Stimulated activated effector memory CD8-positive, alpha-beta T cell treated with anti-CD3 and anti-CD28 coated beads, Interleukin-12 subunit alpha, Interleukin-12 subunit beta, amount 100 ng/mL, for 72 hours (primary cell): Measurements from ENCODE around the gene ARHGEF12.
A peak's percentile ranks its signal among the peaks of the same experiment; 100 is the strongest.

Experiments
- ATAC-seq: fragments of 150-1000 bp; cut with Tn5 transposase; 2 replicates; pipeline ENCODE4 v1.10.0; 2021
- DNase-seq, 2 donors: peaks; one replicate each; pipeline ENCODE4 v3.0.0; 2021 to 2022; ENCODE audit warnings: low spot score in 2 of 2
- H3K27ac Mint-ChIP-seq: one replicate; pipeline ENCODE4 v1.8.0; 2022; ENCODE audit warnings: mild to moderate bottlenecking, mixed read lengths
- H3K36me3 Mint-ChIP-seq: one replicate; pipeline ENCODE4 v1.8.0; 2022; ENCODE audit warnings: mild to moderate bottlenecking, mixed read lengths
- H3K4me1 Mint-ChIP-seq: one replicate; pipeline ENCODE4 v1.8.0; 2022; ENCODE audit warnings: mixed read lengths
- H3K4me3 Mint-ChIP-seq: one replicate; pipeline ENCODE4 v1.8.0; 2022; ENCODE audit warnings: mild to moderate bottlenecking, mixed read lengths
- H3K9me3 Mint-ChIP-seq: one replicate; pipeline ENCODE4 v1.8.0; 2022; ENCODE audit warnings: mixed read lengths

The ARHGEF12 gene

GRCh38 chr11:120513436-120514315 is 177.5 kb downstream of the ARHGEF12 start:
- Mint-ChIP-seq H3K4me3 (no peak overlapping the region), H3K36me3 (no peaks in the 10 kb centered on the region), H3K27ac (no peak overlapping the region), H3K4me1 (peaks cover 5% of the 10 kb centered on the region), H3K9me3 (no peaks in the 10 kb centered on the region)
- no peak for ATAC-seq
- no peak for DNase-seq

GRCh38 chr11:120514541-120515121 is 178.4 kb downstream of the ARHGEF12 start:
- Mint-ChIP-seq H3K4me3 (no peak overlapping the region), H3K27ac (no peak overlapping the region), H3K36me3 (no peaks in the 10 kb centered on the region), H3K4me1 (peaks cover 5% of the 10 kb centered on the region), H3K9me3 (no peaks in the 10 kb centered on the region)
- DNase-seq (no peak), ATAC-seq (no peak)

GRCh38 chr11:120515186-120515723 is 179.0 kb downstream of the ARHGEF12 start:
- ATAC-seq (no peak), DNase-seq (no peak)
- peaks cover 5% of the 10 kb centered on the region for H3K4me1 Mint-ChIP-seq
- H3K4me3 Mint-ChIP-seq = no peak overlapping the region
- no peak overlapping the region for H3K27ac Mint-ChIP-seq
- H3K9me3 Mint-ChIP-seq = no peaks in the 10 kb centered on the region
- H3K36me3 Mint-ChIP-seq = no peaks in the 10 kb centered on the region

GRCh38 chr11:120516461-120517389 is 180.5 kb downstream of the ARHGEF12 start:
- Mint-ChIP-seq H3K9me3 (no peaks in the 10 kb centered on the region), H3K4me3 (no peak overlapping the region), H3K36me3 (no peaks in the 10 kb centered on the region), H3K4me1 (no peaks in the 10 kb centered on the region), H3K27ac (no peak overlapping the region)
- ATAC-seq (no peak), DNase-seq (no peak)

GRCh38 chr11:120517390-120517761 is 181.2 kb downstream of the ARHGEF12 start:
- DNase-seq (no peak), ATAC-seq (no peak)
- Mint-ChIP-seq H3K36me3 (no peaks in the 10 kb centered on the region), H3K9me3 (no peaks in the 10 kb centered on the region), H3K4me3 (no peak overlapping the region), H3K27ac (no peak overlapping the region), H3K4me1 (no peaks in the 10 kb centered on the region)

GRCh38 chr11:120517801-120518291 is 181.6 kb downstream of the ARHGEF12 start:
- ATAC-seq (no peak), DNase-seq (no peak)
- Mint-ChIP-seq H3K27ac (no peak overlapping the region), H3K36me3 (no peaks in the 10 kb centered on the region), H3K4me3 (no peak overlapping the region), H3K9me3 (no peaks in the 10 kb centered on the region), H3K4me1 (no peaks in the 10 kb centered on the region)

- DNase-seq (no peak), ATAC-seq (no peak)
- no peaks in the 10 kb centered on the region for H3K9me3 Mint-ChIP-seq
- no peak overlapping the region for H3K27ac Mint-ChIP-seq
- H3K4me1 Mint-ChIP-seq = no peaks in the 10 kb centered on the region
- no peaks in the 10 kb centered on the region for H3K36me3 Mint-ChIP-seq
- no peak overlapping the region for H3K4me3 Mint-ChIP-seq
Observed at GRCh38 chr11:120518356-120518755, 182.1 kb downstream of the ARHGEF12 start.

GRCh38 chr11:120519474-120519873 is 183.3 kb downstream of the ARHGEF12 start:
- Mint-ChIP-seq H3K36me3 (no peaks in the 10 kb centered on the region), H3K4me3 (no peak overlapping the region), H3K27ac (no peak overlapping the region), H3K9me3 (no peaks in the 10 kb centered on the region), H3K4me1 (no peaks in the 10 kb centered on the region)
- DNase-seq (no peak), ATAC-seq (no peak)

GRCh38 chr11:120520091-120520822 is 184.0 kb downstream of the ARHGEF12 start:
- DNase-seq = no peak
- Mint-ChIP-seq H3K36me3 (no peaks in the 10 kb centered on the region), H3K4me1 (no peaks in the 10 kb centered on the region), H3K27ac (no peak overlapping the region), H3K4me3 (no peak overlapping the region), H3K9me3 (no peaks in the 10 kb centered on the region)
- no peak for ATAC-seq

GRCh38 chr11:120521176-120521575 is 185.0 kb downstream of the ARHGEF12 start:
- Mint-ChIP-seq H3K27ac (no peak overlapping the region), H3K4me3 (no peak overlapping the region), H3K4me1 (no peaks in the 10 kb centered on the region), H3K36me3 (no peaks in the 10 kb centered on the region), H3K9me3 (no peaks in the 10 kb centered on the region)
- no peak for DNase-seq
- no peak for ATAC-seq

- Mint-ChIP-seq H3K4me3 (no peak overlapping the region), H3K36me3 (no peaks in the 10 kb centered on the region), H3K27ac (no peak overlapping the region), H3K4me1 (no peaks in the 10 kb centered on the region), H3K9me3 (no peaks in the 10 kb centered on the region)
- no peak for ATAC-seq
- DNase-seq = no peak
Observed at GRCh38 chr11:120522021-120522420, 185.8 kb downstream of the ARHGEF12 start.

GRCh38 chr11:120522736-120523135 is 186.5 kb downstream of the ARHGEF12 start:
- Mint-ChIP-seq H3K9me3 (no peaks in the 10 kb centered on the region), H3K4me3 (no peak overlapping the region), H3K27ac (no peak overlapping the region), H3K36me3 (no peaks in the 10 kb centered on the region), H3K4me1 (no peaks in the 10 kb centered on the region)
- DNase-seq (no peak), ATAC-seq (no peak)

GRCh38 chr11:120523196-120523595 is 187.0 kb downstream of the ARHGEF12 start:
- Mint-ChIP-seq H3K36me3 (no peaks in the 10 kb centered on the region), H3K27ac (no peak overlapping the region), H3K4me1 (no peaks in the 10 kb centered on the region), H3K9me3 (no peaks in the 10 kb centered on the region), H3K4me3 (no peak overlapping the region)
- DNase-seq (no peak), ATAC-seq (no peak)

- no peaks in the 10 kb centered on the region for H3K4me1 Mint-ChIP-seq
- DNase-seq (no peak), ATAC-seq (peak; percentile 5)
- H3K27ac Mint-ChIP-seq = no peak overlapping the region
- H3K4me3 Mint-ChIP-seq = no peak overlapping the region
- H3K36me3 Mint-ChIP-seq = no peaks in the 10 kb centered on the region
- no peaks in the 10 kb centered on the region for H3K9me3 Mint-ChIP-seq
Observed at GRCh38 chr11:120524536-120525085, 188.4 kb downstream of the ARHGEF12 start.
